ENCODE results near the gene PANK2.
"Not testable (repeated sequence)": the region's sequence is repeated elsewhere in the genome, so short reads cannot be mapped to it uniquely, and the experiment has no call there.

The PANK2 gene

DNA sequence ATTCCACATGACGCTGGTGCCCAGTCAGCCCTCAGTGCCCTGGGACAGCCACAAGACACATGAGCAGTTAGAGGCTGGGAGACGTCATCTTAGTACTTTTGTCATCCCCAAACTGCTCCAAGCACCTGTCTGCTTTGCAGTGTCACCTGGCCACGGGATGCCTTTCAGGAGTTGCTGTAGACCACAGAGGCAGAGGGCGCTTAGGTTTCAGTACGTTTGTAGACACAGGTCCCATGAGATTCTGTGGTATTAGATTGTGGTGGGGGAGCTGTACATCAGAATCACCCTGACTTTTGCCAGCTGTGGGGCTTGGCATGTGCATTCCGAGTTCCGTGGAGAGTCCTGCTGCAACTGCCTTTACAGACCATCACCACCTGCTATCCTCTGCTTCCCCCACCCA is 25.9 kb upstream of the PANK2 start:
- H3K4me1 Mint-ChIP-seq: no peaks in the 10 kb centered on the region
- no peaks in the 10 kb centered on the region for H3K27me3 Mint-ChIP-seq
- no peak overlapping the region for H3K27ac Mint-ChIP-seq
- no peak overlapping the region for H3K4me3 Mint-ChIP-seq
- ATAC-seq: no peak
- no peak for DNase-seq
- H3K36me3 Mint-ChIP-seq (ENCODE audit: low read depth): peaks cover 30% of the 10 kb centered on the region
- no peaks in the 10 kb centered on the region for H3K9me3 Mint-ChIP-seq

DNA sequence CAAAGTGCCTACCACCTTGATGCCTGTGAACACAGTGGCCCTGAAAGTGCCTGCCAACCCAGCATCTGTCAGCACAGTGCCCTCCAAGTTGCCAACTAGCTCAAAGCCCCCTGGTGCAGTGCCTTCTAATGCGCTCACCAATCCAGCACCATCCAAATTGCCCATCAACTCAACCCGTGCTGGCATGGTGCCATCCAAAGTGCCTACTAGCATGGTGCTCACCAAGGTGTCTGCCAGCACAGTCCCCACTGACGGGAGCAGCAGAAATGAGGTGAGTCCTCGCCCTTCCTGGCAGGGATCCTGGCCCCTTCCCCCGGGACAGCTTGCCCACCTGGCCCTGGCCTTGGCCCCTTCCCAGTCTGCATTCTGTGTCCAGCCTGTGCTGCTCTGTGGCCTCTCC is 24.7 kb upstream of the PANK2 start:
- Mint-ChIP-seq H3K27ac (no peak overlapping the region), H3K4me3 (no peak overlapping the region), H3K9me3 (no peaks in the 10 kb centered on the region), H3K36me3 (ENCODE audit: low read depth) (peaks cover 28% of the 10 kb centered on the region), H3K4me1 (no peaks in the 10 kb centered on the region), H3K27me3 (no peaks in the 10 kb centered on the region)
- ATAC-seq (no peak), DNase-seq (no peak)

DNA sequence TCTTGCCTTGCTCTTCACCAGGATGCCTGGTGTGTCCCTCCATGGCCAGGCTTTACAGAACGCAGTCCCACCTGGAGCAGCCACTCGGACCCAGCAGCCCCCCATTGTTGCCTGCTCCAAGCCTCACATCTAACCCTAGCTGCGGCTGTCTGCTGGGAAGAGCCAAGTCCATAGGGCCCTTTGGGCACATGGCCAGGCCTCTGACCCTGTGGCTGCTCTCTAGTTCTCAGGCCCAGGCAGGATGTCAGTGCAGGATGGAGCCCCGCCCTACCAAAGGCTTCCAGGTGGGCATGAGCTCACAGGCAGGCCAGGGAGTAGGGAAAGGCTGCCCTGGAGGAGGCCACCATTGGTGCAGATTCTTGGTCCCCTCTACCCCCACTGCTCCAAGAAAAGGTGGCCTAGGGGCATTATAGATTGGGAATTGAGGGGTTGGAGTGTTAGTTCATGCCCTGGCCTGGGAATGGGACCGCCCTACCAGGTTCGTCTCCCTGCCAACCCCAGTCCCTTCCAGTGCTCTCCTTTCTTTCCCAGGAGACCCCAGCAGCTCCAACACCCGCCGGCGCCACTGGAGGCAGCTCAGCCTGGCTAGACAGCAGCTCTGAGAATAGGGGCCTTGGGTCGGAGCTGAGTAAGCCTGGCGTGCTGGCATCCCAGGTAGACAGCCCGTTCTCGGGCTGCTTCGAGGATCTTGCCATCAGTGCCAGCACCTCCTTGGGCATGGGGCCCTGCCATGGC is 23.9 kb upstream of the PANK2 start:
- Mint-ChIP-seq H3K9me3 (no peaks in the 10 kb centered on the region), H3K4me1 (no peaks in the 10 kb centered on the region), H3K27me3 (no peaks in the 10 kb centered on the region), H3K4me3 (no peak overlapping the region), H3K27ac (no peak overlapping the region), H3K36me3 (ENCODE audit: low read depth) (peaks cover 28% of the 10 kb centered on the region)
- DNase-seq (no peak), ATAC-seq (no peak)

DNA sequence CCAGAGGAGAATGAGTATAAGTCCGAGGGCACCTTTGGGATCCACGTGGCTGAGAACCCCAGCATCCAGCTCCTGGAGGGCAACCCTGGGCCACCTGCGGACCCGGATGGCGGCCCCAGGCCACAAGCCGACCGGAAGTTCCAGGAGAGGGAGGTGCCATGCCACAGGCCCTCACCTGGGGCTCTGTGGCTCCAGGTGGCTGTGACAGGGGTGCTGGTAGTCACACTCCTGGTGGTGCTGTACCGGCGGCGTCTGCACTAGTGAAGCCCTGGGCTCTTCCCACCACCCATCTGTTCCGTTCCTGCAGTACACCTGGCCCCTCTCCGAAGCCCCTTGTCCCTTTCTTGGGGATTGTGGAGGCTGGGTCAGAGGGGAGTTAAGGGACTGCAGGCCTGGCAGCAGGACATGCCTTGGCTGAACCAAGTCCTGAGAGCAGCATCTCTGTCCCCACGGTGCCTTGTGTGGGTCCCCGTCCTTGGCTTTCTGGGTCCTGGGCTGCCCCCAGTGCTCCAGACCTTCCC is 23.2 kb upstream of the PANK2 start:
- no peaks in the 10 kb centered on the region for H3K27me3 Mint-ChIP-seq
- H3K4me3 Mint-ChIP-seq: no peak overlapping the region
- H3K36me3 Mint-ChIP-seq (ENCODE audit: low read depth): peaks cover 32% of the 10 kb centered on the region
- H3K27ac Mint-ChIP-seq: no peak overlapping the region
- DNase-seq (no peak), ATAC-seq (no peak)
- H3K9me3 Mint-ChIP-seq: no peaks in the 10 kb centered on the region
- no peaks in the 10 kb centered on the region for H3K4me1 Mint-ChIP-seq

DNA sequence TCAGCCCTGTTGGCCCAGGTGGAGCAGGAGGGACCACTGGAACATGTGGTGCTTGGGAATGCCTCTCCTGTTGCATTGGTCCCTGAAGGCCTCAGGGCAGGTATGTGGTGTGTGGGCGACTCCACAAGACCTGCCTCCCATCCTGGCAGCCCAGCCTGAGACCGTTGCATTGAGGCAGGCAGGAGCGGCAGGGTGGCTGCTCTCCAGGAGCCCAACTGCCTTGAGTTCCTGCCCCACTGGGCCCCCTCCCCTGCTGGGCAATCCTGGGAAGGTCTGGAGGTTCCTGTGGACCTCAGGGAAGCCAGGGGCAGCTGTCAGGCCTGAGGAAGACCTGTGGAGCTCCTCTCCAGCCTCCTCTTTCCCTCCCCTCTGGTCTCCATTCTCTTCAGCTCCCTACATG is 22.7 kb upstream of the PANK2 start:
- H3K9me3 Mint-ChIP-seq: no peaks in the 10 kb centered on the region
- no peak for DNase-seq
- H3K36me3 Mint-ChIP-seq (ENCODE audit: low read depth): peaks cover 28% of the 10 kb centered on the region
- H3K4me1 Mint-ChIP-seq: no peaks in the 10 kb centered on the region
- H3K27ac Mint-ChIP-seq: no peak overlapping the region
- no peaks in the 10 kb centered on the region for H3K27me3 Mint-ChIP-seq
- no peak overlapping the region for H3K4me3 Mint-ChIP-seq
- ATAC-seq: no peak

DNA sequence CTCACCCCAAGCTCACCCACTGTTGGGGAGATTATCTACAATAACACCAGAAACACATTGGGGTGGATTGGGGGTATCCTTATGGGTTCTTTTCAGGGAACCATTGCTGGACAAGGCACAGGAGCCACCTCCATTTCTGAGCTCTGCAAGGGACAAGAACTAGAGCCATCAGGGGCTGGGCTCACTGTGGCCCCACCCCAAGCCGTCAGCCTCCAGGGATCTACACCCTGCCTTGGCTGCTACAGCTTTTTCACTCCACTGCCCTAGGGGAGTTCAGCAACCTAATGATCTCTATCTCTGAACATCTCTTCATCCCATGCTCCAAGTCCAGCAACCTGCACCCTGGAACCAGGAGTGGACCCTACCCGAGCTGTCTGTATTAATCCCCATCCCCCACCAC is 21.4 kb upstream of the PANK2 start:
- DNase-seq (no peak), ATAC-seq (no peak)
- no peak overlapping the region for H3K4me3 Mint-ChIP-seq
- no peak overlapping the region for H3K27ac Mint-ChIP-seq
- peaks cover 21% of the 10 kb centered on the region for H3K36me3 Mint-ChIP-seq (ENCODE audit: low read depth)
- no peaks in the 10 kb centered on the region for H3K27me3 Mint-ChIP-seq
- no peaks in the 10 kb centered on the region for H3K9me3 Mint-ChIP-seq
- no peaks in the 10 kb centered on the region for H3K4me1 Mint-ChIP-seq

GRCh38 chr20:3869839-3870634 is 19.1 kb upstream of the PANK2 start:
- no peaks in the 10 kb centered on the region for H3K9me3 Mint-ChIP-seq
- peaks cover 26% of the 10 kb centered on the region for H3K36me3 Mint-ChIP-seq (ENCODE audit: low read depth)
- no peaks in the 10 kb centered on the region for H3K27me3 Mint-ChIP-seq
- DNase-seq: no peak
- no peak overlapping the region for H3K27ac Mint-ChIP-seq
- H3K4me1 Mint-ChIP-seq: peaks cover 2% of the 10 kb centered on the region
- H3K4me3 Mint-ChIP-seq: no peak overlapping the region
- no peak for ATAC-seq

DNA sequence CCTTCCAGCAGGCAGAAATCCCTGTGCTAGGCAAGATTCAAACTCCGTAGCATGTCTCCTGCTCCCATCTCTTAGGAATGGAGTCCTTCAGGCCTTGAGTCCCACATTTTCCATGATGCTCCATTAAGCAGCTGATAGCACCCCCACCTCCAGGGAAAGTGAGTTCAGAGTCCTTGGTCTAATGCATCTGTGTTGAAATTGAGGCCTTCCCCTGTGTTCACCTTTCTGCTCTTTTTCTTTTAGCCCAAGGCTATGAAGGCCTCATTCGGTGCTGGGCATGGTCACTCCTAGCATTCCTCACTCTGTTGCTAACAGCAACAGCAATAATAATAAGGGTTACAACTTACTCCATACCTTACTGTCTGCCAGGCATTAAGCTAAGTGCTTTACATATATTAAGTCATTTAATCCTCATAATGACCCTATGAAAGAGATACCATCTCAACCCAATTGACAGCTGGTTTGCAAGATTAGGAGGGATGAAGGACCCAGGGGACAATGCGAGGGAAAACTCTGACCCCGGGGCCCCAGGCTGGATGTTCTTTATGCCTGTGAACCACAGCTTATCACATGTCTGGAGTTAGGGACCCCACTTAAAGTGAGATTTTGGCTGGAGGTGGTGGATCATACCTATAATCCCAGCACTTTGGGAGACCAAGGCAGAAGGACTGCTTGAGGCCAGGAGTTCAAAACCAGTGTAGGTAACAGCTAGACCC is 17.5 kb upstream of the PANK2 start:
- DNase-seq: no peak
- Mint-ChIP-seq H3K36me3 (ENCODE audit: low read depth) (peaks cover 30% of the 10 kb centered on the region), H3K4me1 (peaks cover 2% of the 10 kb centered on the region), H3K4me3 (no peak overlapping the region), H3K27me3 (no peaks in the 10 kb centered on the region), H3K9me3 (no peaks in the 10 kb centered on the region), H3K27ac (no peak overlapping the region)
- no peak for ATAC-seq

DNA sequence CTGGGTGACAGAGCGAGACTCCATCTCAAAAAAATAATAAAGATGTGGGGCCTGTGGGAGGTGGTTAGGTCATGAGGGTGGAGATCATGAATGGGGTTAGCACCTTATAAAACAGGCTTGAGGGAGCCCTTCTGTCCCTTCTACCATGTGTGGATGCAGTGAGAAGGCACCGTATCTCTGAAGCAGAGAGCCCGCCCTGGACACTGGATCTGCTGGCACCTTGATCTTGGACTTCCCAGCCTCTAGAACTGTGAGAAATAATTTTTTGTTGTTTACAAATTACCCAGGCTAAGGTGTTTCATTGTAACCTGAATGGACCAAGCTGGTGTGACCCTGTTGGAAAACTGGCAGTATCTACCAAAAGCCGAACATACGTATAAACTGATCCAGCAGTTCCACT is 15.7 kb upstream of the PANK2 start:
- Mint-ChIP-seq H3K4me3 (no peak overlapping the region), H3K27ac (no peak overlapping the region), H3K27me3 (no peaks in the 10 kb centered on the region), H3K36me3 (ENCODE audit: low read depth) (peaks cover 30% of the 10 kb centered on the region), H3K9me3 (no peaks in the 10 kb centered on the region), H3K4me1 (peaks cover 2% of the 10 kb centered on the region)
- ATAC-seq (no peak), DNase-seq (no peak)

- no peaks in the 10 kb centered on the region for H3K27me3 Mint-ChIP-seq
- no peak for DNase-seq
- peaks cover 30% of the 10 kb centered on the region for H3K36me3 Mint-ChIP-seq (ENCODE audit: low read depth)
These were observed 14.9 kb upstream of the PANK2 start for GRCh38 chr20:3874194-3874844.

GRCh38 chr20:3875378-3875974 is 13.7 kb upstream of the PANK2 start:
- Mint-ChIP-seq H3K4me3 (no peak overlapping the region), H3K4me1 (peaks cover 2% of the 10 kb centered on the region), H3K9me3 (no peaks in the 10 kb centered on the region), H3K27me3 (no peaks in the 10 kb centered on the region), H3K27ac (no peak overlapping the region), H3K36me3 (ENCODE audit: low read depth) (peaks cover 30% of the 10 kb centered on the region)
- DNase-seq (no peak), ATAC-seq (no peak)

More at GRCh38 chr20:3874194-3874844, 14.9 kb upstream of the PANK2 start:
- peaks cover 2% of the 10 kb centered on the region for H3K4me1 Mint-ChIP-seq
- H3K4me3 Mint-ChIP-seq: no peak overlapping the region
- no peaks in the 10 kb centered on the region for H3K9me3 Mint-ChIP-seq
- no peak for ATAC-seq
- H3K27ac Mint-ChIP-seq: peak overlapping the region; percentile 23

GRCh38 chr20:3876000-3876399 is 13.2 kb upstream of the PANK2 start:
- H3K27ac Mint-ChIP-seq: no peak overlapping the region
- H3K4me3 Mint-ChIP-seq: no peak overlapping the region
- H3K9me3 Mint-ChIP-seq: no peaks in the 10 kb centered on the region
- no peak for DNase-seq
- H3K36me3 Mint-ChIP-seq (ENCODE audit: low read depth): peaks cover 25% of the 10 kb centered on the region
- peaks cover 2% of the 10 kb centered on the region for H3K4me1 Mint-ChIP-seq
- H3K27me3 Mint-ChIP-seq: no peaks in the 10 kb centered on the region
- no peak for ATAC-seq

DNA sequence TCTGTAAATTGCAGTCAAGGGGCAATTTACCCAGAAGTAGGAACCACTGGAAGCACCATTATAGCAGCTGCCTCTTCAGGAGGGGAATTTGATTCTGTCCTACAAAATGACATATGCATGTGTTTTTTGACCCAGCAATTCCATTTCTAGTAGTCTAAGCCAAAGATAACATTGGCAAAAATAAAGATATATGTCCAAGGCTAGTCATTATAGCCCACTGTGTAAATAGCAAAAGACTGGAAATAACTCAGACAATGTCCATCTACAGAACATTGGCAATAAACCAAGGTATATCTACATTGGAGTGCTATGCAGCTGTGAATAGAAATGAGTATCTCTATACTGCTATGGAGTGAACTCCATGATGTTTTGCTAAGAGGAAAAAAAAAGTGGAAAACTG is 12.5 kb upstream of the PANK2 start:
- peaks cover 2% of the 10 kb centered on the region for H3K4me1 Mint-ChIP-seq
- no peak for DNase-seq

DNA sequence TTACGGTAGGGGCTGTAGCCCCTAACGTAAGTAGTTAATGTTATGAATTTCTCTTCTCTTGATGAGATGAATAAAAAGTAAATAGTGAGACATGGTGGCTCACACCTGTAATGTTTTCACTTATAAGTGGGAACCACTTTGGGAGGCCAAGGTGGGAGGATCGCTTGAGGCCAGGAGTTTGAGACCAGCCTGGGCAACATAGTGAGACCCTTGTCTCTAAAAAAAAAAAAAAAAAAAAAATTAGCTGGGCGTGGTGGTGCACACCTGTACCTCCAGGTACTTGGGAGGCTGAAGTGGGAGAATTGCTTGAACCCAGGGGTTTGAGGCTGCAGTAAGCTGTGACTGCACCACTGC is 10.3 kb upstream of the PANK2 start:
- not testable (repeated sequence) for DNase-seq, H3K27me3 Mint-ChIP-seq, H3K9me3 Mint-ChIP-seq, H3K4me3 Mint-ChIP-seq, H3K4me1 Mint-ChIP-seq, ATAC-seq, H3K27ac Mint-ChIP-seq
- H3K36me3 Mint-ChIP-seq (ENCODE audit: low read depth): peaks cover 11% of the 10 kb centered on the region

More for the DNA sequence above, 12.5 kb upstream of the PANK2 start:
- H3K27ac Mint-ChIP-seq: no peak overlapping the region
- peaks cover 24% of the 10 kb centered on the region for H3K36me3 Mint-ChIP-seq (ENCODE audit: low read depth)
- no peak for ATAC-seq
- H3K4me3 Mint-ChIP-seq: no peak overlapping the region
- no peaks in the 10 kb centered on the region for H3K27me3 Mint-ChIP-seq
- H3K9me3 Mint-ChIP-seq: no peaks in the 10 kb centered on the region

Data from activated naive CD8-positive, alpha-beta T cell treated with anti-CD3 and anti-CD28 coated beads, Interleukin-2, amount 50 U/mL, for 24 hours (primary cell).